HFF-Myc (cell line): ENCODE results near the gene IER5.

Experiments
- DNase-seq: peaks from one replicate; pipeline ENCODE4 v3.0.0-alpha.2; 2011; ENCODE audit warnings: low read depth; ENCODE audit errors: extremely low read depth
- H3K4me3 ChIP-seq: replicated peaks from 2 replicates; pipeline ENCODE4 v1.5.1; 2011; ENCODE audit warnings: low read depth, mild to moderate bottlenecking, control low read depth, low read length
- TF ChIP-seq, protein P1 (sequence below): IDR thresholded peaks from 2 replicates; pipeline ENCODE4 v1.5.1; 2012; ENCODE audit warnings: mild to moderate bottlenecking, low read depth, low read length, control low read depth; ENCODE audit errors: missing control alignments

Gene IER5

DNA sequence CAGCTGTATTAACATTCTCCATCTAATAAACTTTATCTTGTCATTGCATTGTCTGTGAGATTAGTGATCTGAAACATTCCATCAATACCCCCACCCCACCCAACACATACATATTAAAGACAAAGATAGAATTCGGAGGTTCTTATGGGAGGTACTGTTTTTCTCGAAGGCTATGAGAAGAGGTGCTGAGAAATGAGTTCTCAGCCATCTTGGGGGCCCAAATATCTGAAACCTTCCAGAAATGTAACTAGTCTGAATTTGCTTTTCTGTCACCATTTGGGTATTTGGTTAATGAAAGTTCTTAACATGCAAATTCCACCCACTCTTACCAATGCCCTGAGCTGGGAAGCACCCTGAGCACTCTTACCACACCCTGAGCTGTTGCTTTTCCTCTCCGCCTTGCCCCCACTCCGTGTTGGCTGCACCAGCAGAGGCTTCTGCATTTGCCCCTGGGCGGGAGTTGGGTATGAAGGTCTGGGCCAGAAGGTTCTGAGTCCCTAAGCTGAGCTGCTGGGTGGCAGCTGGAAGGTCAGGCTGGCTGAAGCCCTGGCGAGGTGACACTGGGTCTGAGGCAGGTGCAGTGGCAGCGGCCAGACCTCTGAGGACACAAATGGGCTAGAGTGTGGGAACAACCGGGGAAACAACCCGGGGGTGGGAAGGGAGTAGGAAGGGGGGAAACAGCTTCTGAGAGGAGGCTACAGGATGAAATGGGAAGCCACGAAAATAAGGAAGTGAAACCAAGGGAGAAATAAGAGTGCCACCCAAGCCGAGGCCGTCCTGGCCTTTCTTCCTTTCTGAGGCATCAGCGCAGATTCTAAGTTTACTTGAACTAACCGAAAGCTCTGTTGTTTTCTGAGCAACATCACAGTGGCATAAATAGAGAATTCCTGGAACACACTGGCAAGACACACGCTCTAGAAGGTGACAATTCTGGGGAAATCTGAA, 26.3 kb upstream of the IER5 start:
- no peak for DNase-seq
- H3K4me3 ChIP-seq = no peak overlapping the region
- TF ChIP-seq, protein P1, sequence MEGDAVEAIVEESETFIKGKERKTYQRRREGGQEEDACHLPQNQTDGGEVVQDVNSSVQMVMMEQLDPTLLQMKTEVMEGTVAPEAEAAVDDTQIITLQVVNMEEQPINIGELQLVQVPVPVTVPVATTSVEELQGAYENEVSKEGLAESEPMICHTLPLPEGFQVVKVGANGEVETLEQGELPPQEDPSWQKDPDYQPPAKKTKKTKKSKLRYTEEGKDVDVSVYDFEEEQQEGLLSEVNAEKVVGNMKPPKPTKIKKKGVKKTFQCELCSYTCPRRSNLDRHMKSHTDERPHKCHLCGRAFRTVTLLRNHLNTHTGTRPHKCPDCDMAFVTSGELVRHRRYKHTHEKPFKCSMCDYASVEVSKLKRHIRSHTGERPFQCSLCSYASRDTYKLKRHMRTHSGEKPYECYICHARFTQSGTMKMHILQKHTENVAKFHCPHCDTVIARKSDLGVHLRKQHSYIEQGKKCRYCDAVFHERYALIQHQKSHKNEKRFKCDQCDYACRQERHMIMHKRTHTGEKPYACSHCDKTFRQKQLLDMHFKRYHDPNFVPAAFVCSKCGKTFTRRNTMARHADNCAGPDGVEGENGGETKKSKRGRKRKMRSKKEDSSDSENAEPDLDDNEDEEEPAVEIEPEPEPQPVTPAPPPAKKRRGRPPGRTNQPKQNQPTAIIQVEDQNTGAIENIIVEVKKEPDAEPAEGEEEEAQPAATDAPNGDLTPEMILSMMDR = no peak

DNA sequence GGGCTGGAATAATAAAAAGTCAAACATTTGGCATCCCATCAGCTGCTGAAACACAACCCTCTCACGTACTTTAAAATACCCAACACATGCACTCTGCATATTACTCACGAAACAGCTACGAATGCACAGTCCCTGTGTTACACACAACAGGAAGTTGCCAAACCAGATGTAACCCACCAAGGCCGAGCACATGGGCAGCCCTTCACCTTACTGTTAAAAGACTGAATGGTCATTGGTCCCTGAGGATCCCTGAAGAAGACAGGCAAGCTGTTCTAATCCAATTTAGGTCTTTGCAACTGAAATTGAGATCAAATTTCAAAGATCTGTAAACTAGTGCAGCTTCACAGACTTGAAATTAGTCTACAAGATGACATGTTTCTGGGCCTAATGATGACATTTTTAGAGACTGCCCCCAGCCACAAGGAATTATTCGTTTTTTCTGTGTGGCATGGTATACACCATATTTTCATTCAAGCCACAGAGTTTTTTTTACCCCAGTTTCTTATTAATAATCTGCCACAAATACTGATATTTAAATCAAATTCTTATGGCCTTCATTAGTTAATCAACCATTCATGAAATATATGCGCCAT, 25.6 kb upstream of the IER5 start:
- no peak overlapping the region for H3K4me3 ChIP-seq
- peak; percentile 52 for DNase-seq
- TF ChIP-seq, protein P1 = no peak

DNA sequence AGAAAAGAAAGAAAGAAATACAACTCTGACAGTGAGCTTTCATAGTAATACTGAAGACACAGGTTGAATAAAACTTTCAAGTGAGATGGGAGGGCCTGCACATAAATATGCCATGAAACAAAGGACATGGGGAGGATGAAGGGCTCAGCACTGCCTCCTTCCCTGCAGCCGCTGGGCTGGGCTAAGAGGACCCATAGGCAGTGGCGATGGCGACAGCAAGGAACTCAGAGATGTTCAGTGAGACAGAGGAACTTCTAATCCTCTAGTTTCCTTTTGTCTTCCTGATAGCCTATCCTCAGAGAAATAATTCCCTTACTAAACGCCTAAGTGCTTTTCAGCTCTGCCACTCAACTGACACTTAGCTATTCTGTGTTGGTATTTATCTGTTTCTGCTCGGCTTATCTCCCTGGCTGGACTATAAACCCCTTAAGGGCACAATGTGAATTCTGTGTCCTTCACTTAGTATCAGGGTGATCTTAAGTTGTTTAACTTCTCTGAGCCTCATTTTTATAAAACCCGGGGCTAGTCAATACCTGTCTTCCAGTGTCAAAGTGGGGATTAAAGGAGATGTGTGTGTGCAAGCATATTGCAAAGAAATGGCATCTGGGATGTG, 24.4 kb upstream of the IER5 start:
- TF ChIP-seq, protein P1 = no peak
- no peak overlapping the region for H3K4me3 ChIP-seq
- no peak for DNase-seq

DNA sequence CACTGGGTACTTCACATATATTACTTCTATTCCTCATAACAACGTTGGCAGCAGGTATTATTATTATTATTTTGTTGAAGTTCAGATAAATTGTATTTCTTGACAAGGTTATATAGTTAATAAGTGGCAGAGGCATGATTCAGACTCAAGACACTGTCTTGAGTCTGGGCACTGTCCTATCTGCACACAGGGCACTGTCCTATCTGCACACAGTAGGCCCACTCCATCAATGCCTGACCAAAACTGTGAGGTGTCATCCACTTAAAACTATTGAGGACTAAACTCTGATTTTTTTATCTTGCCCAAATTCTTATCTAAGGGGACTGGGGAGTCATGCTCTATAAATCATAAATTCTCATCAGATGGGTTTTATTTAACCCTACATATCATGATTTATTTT, 23.8 kb upstream of the IER5 start:
- TF ChIP-seq, protein P1 = no peak
- no peak overlapping the region for H3K4me3 ChIP-seq
- DNase-seq = no peak

DNA sequence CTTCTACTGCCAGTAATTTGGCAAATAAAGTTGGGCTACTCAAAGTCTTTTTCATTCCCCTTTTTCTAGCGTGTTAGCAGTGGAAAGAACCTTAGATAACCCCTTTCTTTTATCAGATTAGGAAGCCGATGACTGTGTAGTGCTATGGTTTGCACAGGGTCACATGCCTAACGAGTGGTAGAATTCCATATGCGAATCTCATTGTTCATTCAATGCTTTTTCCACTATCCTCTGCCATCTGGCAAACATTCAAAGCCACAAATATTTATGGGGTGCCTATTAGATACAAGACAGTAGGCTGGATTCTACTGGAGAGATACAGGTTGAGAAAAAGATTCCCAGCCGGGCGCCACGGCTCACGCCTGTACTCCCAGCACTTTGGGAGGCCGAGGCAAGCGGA, 14.9 kb upstream of the IER5 start:
- TF ChIP-seq, protein P1 = no peak
- no peak overlapping the region for H3K4me3 ChIP-seq
- DNase-seq = peak; percentile 95

DNA sequence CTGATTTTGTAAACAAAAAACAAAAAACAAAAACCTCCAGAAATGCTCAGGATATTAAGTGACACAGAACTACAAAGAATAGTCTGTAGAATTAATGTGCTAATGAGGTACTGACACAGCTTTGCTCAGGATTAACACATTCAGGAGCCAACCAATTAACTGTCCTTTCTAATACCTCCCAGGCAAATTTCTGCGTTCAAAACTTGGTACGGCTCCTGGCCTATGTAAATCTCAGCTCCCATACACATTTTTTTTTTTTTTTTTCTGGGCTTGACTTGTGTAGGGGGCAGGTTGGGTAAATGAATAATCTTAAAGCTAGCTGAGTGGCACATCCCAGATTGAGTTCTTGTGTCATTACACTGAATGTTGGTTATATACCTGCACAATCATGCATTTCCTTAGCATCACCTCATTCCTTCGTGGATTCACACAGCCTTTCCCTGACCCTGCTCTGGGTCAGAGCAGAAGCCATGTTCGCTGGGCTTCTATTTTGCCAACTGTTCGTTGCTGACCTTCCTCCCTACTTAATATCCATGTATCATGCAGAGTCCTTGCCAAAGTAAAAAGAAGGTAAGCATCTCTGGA, 12.6 kb upstream of the IER5 start:
- H3K4me3 ChIP-seq = no peak overlapping the region
- TF ChIP-seq, protein P1 = no peak
- DNase-seq = no peak
